K562 (cell line): ENCODE results near the gene FAM174B. TPM values are rescaled to one million over a fixed set of nuclear protein-coding genes. Genes with fewer than 3 reads are reported as not detected.

Experiments used
- CCAR2 ChIP-seq: fragments of 200-400 bp; formaldehyde crosslinking; IDR thresholded peaks from 2 replicates; pipeline ENCODE4 v1.6.1; 2017; ENCODE audit warnings: mild to moderate bottlenecking, low read depth, low read length
- HDAC3 ChIP-seq: fragments of 450-650 bp; IDR thresholded peaks from 2 replicates; pipeline ENCODE4 v1.6.1; 2018; ENCODE audit warnings: borderline replicate concordance, mild to moderate bottlenecking, moderate library complexity; ENCODE audit not compliant: partially characterized antibody
- KAT7 ChIP-seq: sonication (generic); formaldehyde crosslinking; IDR thresholded peaks from 2 replicates; pipeline ENCODE4 v1.8.0; 2022; ENCODE audit warnings: missing genetic modification reagents, mild to moderate bottlenecking, borderline replicate concordance
- MAX ChIP-seq: sonication (generic); formaldehyde crosslinking; IDR thresholded peaks from 2 replicates; pipeline ENCODE4 v1.9.0; 2022; ENCODE audit warnings: mild to moderate bottlenecking, missing genetic modification reagents
- MEIS2 ChIP-seq: fragments of 450-650 bp; IDR thresholded peaks from 2 replicates; pipeline ENCODE4 v1.6.1; 2014; ENCODE audit warnings: mild to moderate bottlenecking; ENCODE audit not compliant: partially characterized antibody
- NFE2 ChIP-seq: IDR thresholded peaks from 2 replicates; pipeline ENCODE4 v1.6.1; 2014; ENCODE audit warnings: antibody characterized with exemption, low read depth
- NFRKB ChIP-seq: fragments of 450-650 bp; IDR thresholded peaks from 2 replicates; pipeline ENCODE4 v1.6.1; 2016; ENCODE audit warnings: low read depth
- PHF21A ChIP-seq: fragments of 450-650 bp; IDR thresholded peaks from 2 replicates; pipeline ENCODE4 v1.6.1; 2017; ENCODE audit warnings: low read depth, borderline replicate concordance
- RNF219 ChIP-seq: fragments of 250-450 bp; sonication (Bioruptor Pico); IDR thresholded peaks from 2 replicates; pipeline ENCODE4 v1.5.0; 2022; ENCODE audit warnings: mild to moderate bottlenecking
- SMARCC2 ChIP-seq: fragments of 450-650 bp; IDR thresholded peaks from 2 replicates; pipeline ENCODE4 v1.6.1; 2017; ENCODE audit warnings: antibody characterized with exemption, moderate library complexity, mild to moderate bottlenecking, low read depth
- SNIP1 ChIP-seq: fragments of 450-650 bp; IDR thresholded peaks from 2 replicates; pipeline ENCODE4 v1.7.1; 2017; ENCODE audit warnings: low read depth, mild to moderate bottlenecking
- THRB ChIP-seq: fragments of 450-650 bp; formaldehyde crosslinking; conservative IDR thresholded peaks from 2 replicates; pipeline ENCODE4 v1.4.0; 2022; ENCODE audit warnings: mild to moderate bottlenecking, missing genetic modification characterization
- TOE1 ChIP-seq, 2 experiments: fragments of 450-650 bp in 1 of 2; sonication (generic) in 1 of 2; formaldehyde crosslinking in 1 of 2; IDR thresholded peaks; 2 replicates each; pipeline versions ENCODE4 v1.7.1 to v1.8.0; 2016 to 2022; ENCODE audit warnings: borderline replicate concordance in 2 of 2, mild to moderate bottlenecking in 2 of 2, antibody characterized with exemption in 1 of 2, inconsistent platforms in 1 of 2, low read depth in 1 of 2, missing genetic modification reagents in 1 of 2, moderate library complexity in 1 of 2
- XRCC4 ChIP-seq: IDR thresholded peaks from one replicate; pipeline ENCODE4 v1.6.1; 2011; ENCODE audit not compliant: insufficient read depth, insufficient read length; ENCODE audit errors: extremely low read depth
- ZBTB2 ChIP-seq: fragments of 450-650 bp; IDR thresholded peaks from 2 replicates; pipeline ENCODE4 v1.6.1; 2016; ENCODE audit warnings: antibody characterized with exemption
- ZBTB9 ChIP-seq: fragments of 450-650 bp; formaldehyde crosslinking; IDR thresholded peaks from 2 replicates; pipeline ENCODE4 v1.4.0; 2020; ENCODE audit warnings: mild to moderate bottlenecking, moderate library complexity
- ZNF175 ChIP-seq: fragments of 200-800 bp; sonication (Bioruptor generic); IDR thresholded peaks from 2 replicates; pipeline ENCODE4 v1.6.1; 2016; ENCODE audit warnings: low read depth, mild to moderate bottlenecking, missing genetic modification characterization, missing compliant biosample characterization
- ZNF224 ChIP-seq: sonication (generic); formaldehyde crosslinking; IDR thresholded peaks from 2 replicates; pipeline ENCODE4 v1.8.0; 2022; ENCODE audit warnings: mild to moderate bottlenecking, missing genetic modification reagents
- ZNF282 ChIP-seq: sonication (generic); formaldehyde crosslinking; IDR thresholded peaks from 2 replicates; pipeline ENCODE4 v1.8.1; 2023; ENCODE audit warnings: missing genetic modification reagents
- ZNF311 ChIP-seq: fragments of 250-450 bp; sonication (Bioruptor Pico); IDR thresholded peaks from 2 replicates; pipeline ENCODE4 v1.4.0; 2020; ENCODE audit warnings: mild to moderate bottlenecking, moderate library complexity
- ZNF717 ChIP-seq: fragments of 250-450 bp; sonication (Bioruptor Pico); IDR thresholded peaks from 2 replicates; pipeline ENCODE4 v1.5.0; 2021
- polyA plus RNA-seq, 8 experiments: library from polyadenylated mRNA; depleted of rRNA in 4 of 8; stranded (reverse) in 5 of 8; unstranded in 3 of 8; fragments of >200 nt; fragmentation: Nextera tagmentation in 2 of 8; fragmentation: Illumina TruSeq in 1 of 8; extraction: Ambion mirVana in 2 of 8; extraction: Trizol in 1 of 8; gene quantifications; 2 replicates each; pipeline versions ENCODE4 v1.2.1 to v1.2.3, GENCODE V29; 2011 to 2014; ENCODE audit warnings: inconsistent platforms in 1 of 8, missing spikeins in 1 of 8
- total RNA-seq, 7 experiments: library from RNA; depleted of rRNA in 6 of 7; stranded (reverse); fragments of >200 nt in 6 of 7; fragmentation: Illumina TruSeq in 2 of 7; extraction: Trizol in 2 of 7; gene quantifications; 2 replicates each; pipeline versions ENCODE4 v1.2.1 to v1.2.3, GENCODE V29; 2011 to 2021; ENCODE audit warnings: low replicate concordance in 1 of 7

The FAM174B gene
- total and polyA plus RNA-seq, 9 of the 15 experiments (the other 6 are each of a cell fraction or from before 2014, with no cell fraction given) = 0.39 to 2.7 (median 1.9) TPM; not detected in 1

- TF ChIP-seq RNF219 (CRISPR knock-in tag) = no peak
- no peak for TF ChIP-seq NFRKB
- no peak for TF ChIP-seq ZNF311 (CRISPR knock-in tag)
- TF ChIP-seq ZNF282 = no peak
- TF ChIP-seq MAX (CRISPR knock-in tag) = peak; percentile 66
- TF ChIP-seq SMARCC2 = peak; percentile 93
- no peak for TF ChIP-seq PHF21A
- peak; percentile 38 for TF ChIP-seq HDAC3
- TF ChIP-seq XRCC4 = no peak
- TF ChIP-seq ZBTB2 = peak; percentile 79; the same call in 1 of the 2 replicates
- no peak for TF ChIP-seq CCAR2
- no peak for TF ChIP-seq MEIS2
- no peak for TF ChIP-seq ZNF717 (CRISPR knock-in tag)
- no peak for TF ChIP-seq SNIP1
- TF ChIP-seq ZNF175 (CRISPR knock-in tag) = peak; percentile 37; the same call in 1 of the 2 replicates
- no peak for TF ChIP-seq ZBTB9 (CRISPR knock-in tag)
- TF ChIP-seq TOE1 (IDR thresholded peaks at IDR 0.05; ENCODE audit: borderline replicate concordance) = 0 out of 2 replicates have a peak, but pooled peaks have one; percentile 18
- TF ChIP-seq TOE1 (CRISPR knock-in tag; IDR thresholded peaks at IDR 0.05; ENCODE audit: borderline replicate concordance, low read depth) = no peak
- TF ChIP-seq NFE2 = peak; percentile 60; the same call in 1 of the 2 replicates
- TF ChIP-seq THRB (CRISPR knock-in tag) = no peak
- TF ChIP-seq KAT7 = no peak
- no peak for TF ChIP-seq ZNF224
These were observed 37.7 kb downstream of the FAM174B start (continued) for GRCh38 chr15:92617549-92618520.
